Transverse colon (tissue), 4 donors: ENCODE results near the gene WSCD1.

Experiments used
- CTCF ChIP-seq, 5 experiments: fragments of 200-600 bp in 3 of 5; fragments of 450-650 bp in 2 of 5; sonication (generic) in 3 of 5; IDR thresholded peaks; 1 replicate in 2 of 5; 2 replicates in 3 of 5; pipeline ENCODE4 v1.5.1; 2016 to 2017; ENCODE audit warnings: antibody characterized with exemption in 5 of 5, inconsistent platforms in 3 of 5, mild to moderate bottlenecking in 2 of 5, moderate library complexity in 1 of 5
- EP300 ChIP-seq: sonication (generic); formaldehyde crosslinking; IDR thresholded peaks from one replicate; pipeline ENCODE4 v1.6.1; 2017; ENCODE audit warnings: antibody characterized with exemption, low read depth
- POLR2AphosphoS5 ChIP-seq, 3 donors: sonication (generic); formaldehyde crosslinking; IDR thresholded peaks; one replicate each; pipeline ENCODE4 v1.6.1; 2016; ENCODE audit warnings: antibody characterized with exemption in 3 of 3

- TF ChIP-seq CTCF (IDR thresholded peaks at IDR 0.05) = no peak
- TF ChIP-seq POLR2AphosphoS5 (IDR thresholded peaks at IDR 0.05) = no peak
- TF ChIP-seq EP300 = no peak
These were observed 22.2 kb upstream of the WSCD1 start for GRCh38 chr17:6047966-6048365.
